ENCODE data around the gene IGF1.

GRCh38 chr12:102471556-102471955 is 8.8 kb downstream of the IGF1 start:
- no peak for TF ChIP-seq CTCF (IDR thresholded peaks at IDR 0.05)
- no peak for TF ChIP-seq POLR2AphosphoS5 (IDR thresholded peaks at IDR 0.05)
- no peak for TF ChIP-seq POLR2A (IDR thresholded peaks at IDR 0.05)

All from upper lobe of left lung (tissue), 4 donors.